ENCODE results near the gene CACNA1I.

DNA sequence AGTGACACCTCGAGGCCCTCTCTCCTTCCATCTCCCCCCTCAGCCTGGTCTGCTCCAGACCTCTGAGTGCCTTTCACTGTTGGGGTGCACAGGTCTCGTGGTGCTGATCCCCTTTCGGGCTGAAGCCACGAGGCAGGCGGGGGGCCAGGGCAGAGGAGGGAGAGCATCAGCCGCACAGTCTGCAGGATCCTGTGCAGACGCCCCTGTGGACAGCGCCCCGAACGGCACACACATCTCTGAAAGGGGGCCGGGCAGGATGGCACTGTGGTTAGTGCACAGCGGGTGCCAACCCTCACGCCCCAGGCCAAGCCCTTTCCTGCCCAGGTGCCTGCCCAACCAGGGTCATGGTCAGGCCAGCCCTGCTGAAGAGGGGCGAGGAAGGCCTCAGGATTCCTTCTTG lies 56.7 kb downstream of the CACNA1I start:
- TF ChIP-seq, protein P1, sequence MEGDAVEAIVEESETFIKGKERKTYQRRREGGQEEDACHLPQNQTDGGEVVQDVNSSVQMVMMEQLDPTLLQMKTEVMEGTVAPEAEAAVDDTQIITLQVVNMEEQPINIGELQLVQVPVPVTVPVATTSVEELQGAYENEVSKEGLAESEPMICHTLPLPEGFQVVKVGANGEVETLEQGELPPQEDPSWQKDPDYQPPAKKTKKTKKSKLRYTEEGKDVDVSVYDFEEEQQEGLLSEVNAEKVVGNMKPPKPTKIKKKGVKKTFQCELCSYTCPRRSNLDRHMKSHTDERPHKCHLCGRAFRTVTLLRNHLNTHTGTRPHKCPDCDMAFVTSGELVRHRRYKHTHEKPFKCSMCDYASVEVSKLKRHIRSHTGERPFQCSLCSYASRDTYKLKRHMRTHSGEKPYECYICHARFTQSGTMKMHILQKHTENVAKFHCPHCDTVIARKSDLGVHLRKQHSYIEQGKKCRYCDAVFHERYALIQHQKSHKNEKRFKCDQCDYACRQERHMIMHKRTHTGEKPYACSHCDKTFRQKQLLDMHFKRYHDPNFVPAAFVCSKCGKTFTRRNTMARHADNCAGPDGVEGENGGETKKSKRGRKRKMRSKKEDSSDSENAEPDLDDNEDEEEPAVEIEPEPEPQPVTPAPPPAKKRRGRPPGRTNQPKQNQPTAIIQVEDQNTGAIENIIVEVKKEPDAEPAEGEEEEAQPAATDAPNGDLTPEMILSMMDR (IDR thresholded peaks at IDR 0.05; ENCODE audit: insufficient read depth, low read depth, low read length), result no peak
- no peak for TF ChIP-seq EZH2 (IDR thresholded peaks at IDR 0.05; ENCODE audit: insufficient read depth, low read length)

Data from astrocyte (in vitro differentiated cells and primary cell).